ENCODE measurements around the gene ARHGAP22. TPM values are rescaled to one million over a fixed set of nuclear protein-coding genes. Genes with fewer than 3 reads are reported as not detected.
A peak's percentile ranks its signal among the peaks of the same experiment; 100 is the strongest.

ARHGAP22 gene
- total and polyA plus RNA-seq, 11 donors = 1.1 to 9.5 (median 2.8) TPM

- TF ChIP-seq POLR2A (IDR thresholded peaks at IDR 0.05) (no peak), CTCF (IDR thresholded peaks at IDR 0.05) (no peak)
- Histone ChIP-seq H3K27me3 (peaks cover 0 to 14% (median 0%) of the 10 kb centered on the region in 9 donors), H3K9me3 (no peaks in the 10 kb centered on the region), H3K4me1 (peaks cover 0 to 69% (median 12%) of the 10 kb centered on the region in 12 donors), H3K36me3 (no peaks in the 10 kb centered on the region), H3K4me3 (no peak overlapping the region), H3K27ac (peak overlapping the region; percentile 14 to 85 (median 56))
- 67 to 72% (median 69%) methylated on average over 6 of the region's 6 CpGs for WGBS, 4 donors
- DNase-seq (no peak), ATAC-seq (no peak)
- intact Hi-C loops (cut with DNase I) = loop anchor here (1.0 to 5.0 kb wide), 7 partner anchors 45 to 245 kb away; no protein-coding TSS in a partner anchor
These were observed 2.7 kb upstream of the ARHGAP22 start for GRCh38 chr10:48607356-48608278.

GRCh38 chr10:48606530-48607355, 1.9 kb upstream of the ARHGAP22 start:
- ATAC-seq (peak in 3 of 4 donors; percentile 66 to 79 (median 76)), DNase-seq (peak in 3 of 5 donors; percentile 47 to 59 (median 59))
- intact Hi-C loops (cut with DNase I) = loop anchor here in 7 of 10 donors (2.0 to 5.0 kb wide), 4 partner anchors 46 to 244 kb away; no protein-coding TSS in a partner anchor
- Histone ChIP-seq H3K4me1 (peaks cover 0 to 64% (median 12%) of the 10 kb centered on the region in 12 donors), H3K27me3 (peaks cover 0 to 14% (median 0%) of the 10 kb centered on the region in 9 donors), H3K36me3 (no peaks in the 10 kb centered on the region), H3K27ac (peak overlapping the region; percentile 14 to 85 (median 58)), H3K9me3 (no peaks in the 10 kb centered on the region), H3K4me3 (no peak overlapping the region)
- no peak for TF ChIP-seq CTCF (IDR thresholded peaks at IDR 0.05)
- no peak for TF ChIP-seq POLR2A (IDR thresholded peaks at IDR 0.05)
- WGBS, 4 donors = 70 to 73% (median 71%) methylated on average over 7 to 8 of the region's 8 CpGs

- WGBS, 4 donors = 84 to 91% (median 90%) methylated on average over 7 of the region's 7 CpGs
- H3K27me3 ChIP-seq = peaks cover 0 to 14% (median 0%) of the 10 kb centered on the region in 9 donors
- intact Hi-C loops (cut with DNase I) = loop anchor here in 7 of 10 donors (2.0 to 5.0 kb wide), 4 partner anchors 46 to 243 kb away; no protein-coding TSS in a partner anchor
- H3K4me1 ChIP-seq = peaks cover 0 to 58% (median 13%) of the 10 kb centered on the region in 12 donors
- DNase-seq (peak in 1 of 5 donors; percentile 3), ATAC-seq (no peak)
- TF ChIP-seq POLR2A (IDR thresholded peaks at IDR 0.05) = no peak
- TF ChIP-seq CTCF (IDR thresholded peaks at IDR 0.05) = no peak
- H3K36me3 ChIP-seq = no peaks in the 10 kb centered on the region
- peak overlapping the region in 7 of 12 donors; percentile 14 to 85 (median 57) for H3K27ac ChIP-seq
- H3K9me3 ChIP-seq = no peaks in the 10 kb centered on the region
- H3K4me3 ChIP-seq = peak overlapping the region in 2 of 12 donors; percentile 64 to 74
These were observed 1.1 kb upstream of the ARHGAP22 start for GRCh38 chr10:48605786-48606529.

Data from heart left ventricle (tissue), 16 donors.